ENCODE measurements around the gene HTR1E. TPM values are rescaled to one million over a fixed set of nuclear protein-coding genes. Genes with fewer than 3 reads are reported as not detected.

HTR1E gene
- total RNA-seq, 1 donor from 2014 or later = not detected

DNA sequence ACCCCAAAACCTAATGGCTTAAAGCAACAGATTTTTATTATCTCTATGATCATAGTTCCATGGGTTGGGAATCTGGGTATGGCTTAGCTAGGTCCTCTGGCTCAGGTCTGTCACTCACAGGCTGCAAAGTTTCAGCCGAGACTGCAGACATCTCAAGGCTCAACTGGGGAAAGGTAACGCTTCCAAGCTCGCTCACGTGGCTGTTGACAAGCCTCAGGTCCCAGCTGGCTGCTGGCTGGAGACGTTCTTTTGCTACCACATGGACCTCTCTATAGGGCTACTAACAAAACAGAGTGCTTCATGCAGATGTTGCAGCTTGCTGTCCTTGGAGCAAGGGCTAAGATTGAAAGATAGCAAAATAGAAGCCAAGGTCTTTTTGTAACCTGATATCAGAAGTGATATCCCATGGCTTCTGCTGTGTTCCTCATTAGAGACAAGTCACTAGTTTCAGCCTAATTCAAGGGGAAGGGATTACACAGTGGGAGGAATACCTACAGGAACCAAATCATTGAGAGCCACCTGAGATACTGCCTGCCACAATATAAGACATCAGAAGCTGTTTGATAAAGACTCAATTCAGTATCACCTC is 6.6 kb downstream of the HTR1E start:
- FAIRE-seq (no peak), DNase-seq (ENCODE audit: low read depth) (no peak)
- Histone ChIP-seq H3K27me3 (ENCODE audit: control insufficient read depth, insufficient read depth, low read length) (no peaks in the 10 kb centered on the region), H3K4me3 (ENCODE audit: low read depth, low read length) (no peak overlapping the region), H3K36me3 (ENCODE audit: control insufficient read depth, insufficient read depth, low read length) (no peaks in the 10 kb centered on the region)
- TF ChIP-seq, protein P1, sequence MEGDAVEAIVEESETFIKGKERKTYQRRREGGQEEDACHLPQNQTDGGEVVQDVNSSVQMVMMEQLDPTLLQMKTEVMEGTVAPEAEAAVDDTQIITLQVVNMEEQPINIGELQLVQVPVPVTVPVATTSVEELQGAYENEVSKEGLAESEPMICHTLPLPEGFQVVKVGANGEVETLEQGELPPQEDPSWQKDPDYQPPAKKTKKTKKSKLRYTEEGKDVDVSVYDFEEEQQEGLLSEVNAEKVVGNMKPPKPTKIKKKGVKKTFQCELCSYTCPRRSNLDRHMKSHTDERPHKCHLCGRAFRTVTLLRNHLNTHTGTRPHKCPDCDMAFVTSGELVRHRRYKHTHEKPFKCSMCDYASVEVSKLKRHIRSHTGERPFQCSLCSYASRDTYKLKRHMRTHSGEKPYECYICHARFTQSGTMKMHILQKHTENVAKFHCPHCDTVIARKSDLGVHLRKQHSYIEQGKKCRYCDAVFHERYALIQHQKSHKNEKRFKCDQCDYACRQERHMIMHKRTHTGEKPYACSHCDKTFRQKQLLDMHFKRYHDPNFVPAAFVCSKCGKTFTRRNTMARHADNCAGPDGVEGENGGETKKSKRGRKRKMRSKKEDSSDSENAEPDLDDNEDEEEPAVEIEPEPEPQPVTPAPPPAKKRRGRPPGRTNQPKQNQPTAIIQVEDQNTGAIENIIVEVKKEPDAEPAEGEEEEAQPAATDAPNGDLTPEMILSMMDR (IDR thresholded peaks at IDR 0.05; ENCODE audit: insufficient read depth, low read length, severe bottlenecking) = no peak

DNA sequence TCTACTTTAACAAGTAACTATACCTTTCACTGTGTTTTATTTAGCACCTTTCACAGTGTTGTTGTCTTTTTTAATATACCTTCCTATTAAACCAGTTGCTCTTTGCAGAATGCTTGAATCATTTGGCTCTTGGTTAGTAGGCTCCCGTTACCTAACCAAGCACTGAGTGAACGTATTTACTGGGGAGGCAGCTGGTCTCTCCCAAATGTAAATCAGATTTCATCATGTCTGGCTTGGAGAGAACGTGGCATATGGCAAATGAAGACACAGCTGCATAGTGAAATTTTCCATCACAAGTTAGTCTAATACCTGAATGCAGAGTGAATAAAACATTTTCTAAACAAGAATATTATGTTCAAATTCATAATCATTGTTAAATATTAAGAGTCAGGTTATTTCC is 12.4 kb downstream of the HTR1E start:
- TF ChIP-seq, protein P1 (IDR thresholded peaks at IDR 0.05; ENCODE audit: insufficient read depth, low read length, severe bottlenecking) = no peak
- H3K36me3 ChIP-seq (ENCODE audit: control insufficient read depth, insufficient read depth, low read length) = no peaks in the 10 kb centered on the region
- no peak overlapping the region for H3K4me3 ChIP-seq (ENCODE audit: low read depth, low read length)
- FAIRE-seq (no peak), DNase-seq (ENCODE audit: low read depth) (no peak)
- H3K27me3 ChIP-seq (ENCODE audit: control insufficient read depth, insufficient read depth, low read length) = no peaks in the 10 kb centered on the region

DNA sequence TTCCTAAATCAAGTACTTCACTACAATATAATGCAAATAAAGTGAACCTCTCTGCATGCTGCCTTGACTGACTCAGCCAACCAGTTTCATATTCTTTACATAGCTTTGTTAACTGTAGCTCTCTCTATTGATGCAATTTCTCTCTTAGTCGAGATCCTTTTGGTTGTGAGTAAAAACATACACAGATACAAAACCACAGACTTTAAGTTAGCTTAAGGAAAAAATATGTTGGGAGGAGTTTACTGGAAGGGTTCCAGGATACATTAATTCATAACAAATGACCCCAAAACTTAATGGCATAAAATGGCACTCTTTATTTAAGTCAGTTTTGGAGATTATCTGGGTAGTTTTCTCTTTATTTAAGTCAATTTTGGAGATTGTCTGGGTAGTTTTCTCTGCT is 15.7 kb downstream of the HTR1E start:
- Histone ChIP-seq H3K4me3 (ENCODE audit: low read depth, low read length) (no peak overlapping the region), H3K27me3 (ENCODE audit: control insufficient read depth, insufficient read depth, low read length) (no peaks in the 10 kb centered on the region), H3K36me3 (ENCODE audit: control insufficient read depth, insufficient read depth, low read length) (no peaks in the 10 kb centered on the region)
- FAIRE-seq = no peak
- no peak for DNase-seq (ENCODE audit: low read depth)
- TF ChIP-seq, protein P1 (IDR thresholded peaks at IDR 0.05; ENCODE audit: insufficient read depth, low read length, severe bottlenecking) = no peak

DNA sequence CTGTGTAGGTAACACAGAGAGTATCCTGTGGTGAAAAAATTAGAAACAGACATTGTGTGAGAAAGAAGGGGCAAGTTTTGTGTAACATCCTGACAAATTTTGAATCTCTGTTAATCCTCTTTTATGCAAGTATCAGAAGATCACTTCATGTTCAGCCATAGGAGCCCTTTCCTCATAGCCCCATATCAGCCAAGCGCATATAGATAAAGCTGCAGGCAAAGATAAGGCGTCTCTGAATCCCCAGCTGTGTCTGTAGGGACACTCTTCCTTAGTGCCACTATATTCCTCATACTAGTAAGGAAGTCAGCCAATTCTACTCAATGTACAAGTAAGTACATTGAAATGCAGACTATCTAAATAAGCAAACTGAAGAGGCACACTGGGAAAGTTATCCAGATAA is 22.3 kb downstream of the HTR1E start:
- TF ChIP-seq, protein P1 (IDR thresholded peaks at IDR 0.05; ENCODE audit: insufficient read depth, low read length, severe bottlenecking) = no peak
- FAIRE-seq (no peak), DNase-seq (ENCODE audit: low read depth) (no peak)
- no peaks in the 10 kb centered on the region for H3K36me3 ChIP-seq (ENCODE audit: control insufficient read depth, insufficient read depth, low read length)
- no peaks in the 10 kb centered on the region for H3K27me3 ChIP-seq (ENCODE audit: control insufficient read depth, insufficient read depth, low read length)
- no peak overlapping the region for H3K4me3 ChIP-seq (ENCODE audit: low read depth, low read length)

DNA sequence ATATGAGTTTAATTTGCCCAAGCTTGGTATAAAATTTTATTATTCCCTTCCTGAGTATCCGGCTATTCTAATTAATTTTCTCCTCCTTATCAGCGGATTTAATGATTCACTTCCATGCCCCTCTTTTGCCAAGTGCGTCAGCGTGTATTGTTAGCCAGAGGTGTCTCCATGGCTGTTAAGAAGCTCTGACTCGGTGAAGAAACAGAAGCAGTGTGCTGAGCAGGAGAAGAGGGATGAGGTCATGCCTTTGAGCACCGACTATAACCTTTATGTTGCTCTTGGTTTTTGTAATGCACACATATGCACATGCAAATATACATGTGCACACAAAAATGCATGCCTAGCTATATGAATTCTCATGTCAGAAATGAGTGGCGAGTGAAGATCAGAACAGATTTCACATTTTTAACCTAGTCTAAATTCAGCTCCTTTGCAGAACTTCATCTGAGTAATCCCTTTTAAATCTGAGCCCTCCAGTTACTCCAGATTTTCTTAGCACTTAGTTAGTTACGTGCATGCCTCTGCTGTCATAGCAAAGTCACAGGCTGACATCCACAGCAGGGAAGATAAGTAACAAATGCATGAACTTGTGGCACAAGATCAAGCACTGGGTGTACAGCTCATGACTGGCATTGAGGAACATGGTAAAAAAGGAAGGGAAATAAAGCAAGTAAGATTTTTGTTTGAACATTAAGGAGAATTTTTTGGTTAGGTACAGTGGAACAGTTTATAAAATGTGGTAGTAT is 24.3 kb downstream of the HTR1E start:
- no peak for FAIRE-seq
- DNase-seq (ENCODE audit: low read depth) = no peak
- no peaks in the 10 kb centered on the region for H3K27me3 ChIP-seq (ENCODE audit: control insufficient read depth, insufficient read depth, low read length)
- TF ChIP-seq, protein P1 (IDR thresholded peaks at IDR 0.05; ENCODE audit: insufficient read depth, low read length, severe bottlenecking) = no peak
- H3K36me3 ChIP-seq (ENCODE audit: control insufficient read depth, insufficient read depth, low read length) = no peaks in the 10 kb centered on the region
- H3K4me3 ChIP-seq (ENCODE audit: low read depth, low read length) = no peak overlapping the region
